HCT116 (cell line): ENCODE data around the gene SLC10A2.

Source experiments
- CTCF ChIP-seq, 3 experiments: fragments of 200-600 bp in 1 of 3; sonication (generic) in 1 of 3; IDR thresholded peaks in 2 of 3; conservative IDR thresholded peaks in 1 of 3; 2 replicates each; pipeline ENCODE4 v1.5.1; 2012 to 2017; ENCODE audit warnings: low read depth in 2 of 3, low read length in 2 of 3, antibody characterized with exemption in 1 of 3, borderline replicate concordance in 1 of 3, control low read depth in 1 of 3, mild to moderate bottlenecking in 1 of 3, mixed read lengths in 1 of 3, mixed run types in 1 of 3, moderate library complexity in 1 of 3; ENCODE audit not compliant: insufficient read depth in 1 of 3
- EGR1 ChIP-seq: IDR thresholded peaks from 2 replicates; pipeline ENCODE4 v1.6.1; 2012; ENCODE audit warnings: low read depth
- EZH2 ChIP-seq: fragments of 200-600 bp; sonication (generic); IDR thresholded peaks from 2 replicates; pipeline ENCODE4 v1.6.1; 2017; ENCODE audit warnings: antibody characterized with exemption, mixed run types
- POLR2A ChIP-seq: IDR thresholded peaks from 2 replicates; pipeline ENCODE4 v1.7.0; 2011; ENCODE audit warnings: borderline replicate concordance; ENCODE audit not compliant: insufficient read depth, insufficient read length; ENCODE audit errors: extremely low read depth
- POLR2AphosphoS5 ChIP-seq: IDR thresholded peaks from 2 replicates; pipeline ENCODE4 v1.6.1; 2011; ENCODE audit warnings: mild to moderate bottlenecking, low read depth, low read length, moderate library complexity
- RAD21 ChIP-seq: IDR thresholded peaks from 2 replicates; pipeline ENCODE4 v1.6.1; 2012; ENCODE audit warnings: low read depth, mild to moderate bottlenecking
- SIN3A ChIP-seq: IDR thresholded peaks from 2 replicates; pipeline ENCODE4 v1.6.1; 2012; ENCODE audit warnings: low read depth
- SP1 ChIP-seq: IDR thresholded peaks from 2 replicates; pipeline ENCODE4 v1.6.1; 2012; ENCODE audit warnings: low read depth
- SRF ChIP-seq: IDR thresholded peaks from 2 replicates; pipeline ENCODE4 v1.6.1; 2012; ENCODE audit warnings: low read depth
- ZBTB33 ChIP-seq: IDR thresholded peaks from 2 replicates; pipeline ENCODE4 v1.6.1; 2011; ENCODE audit warnings: mild to moderate bottlenecking, low read length, moderate library complexity; ENCODE audit not compliant: insufficient replicate concordance; ENCODE audit errors: extremely low read depth

GRCh38 chr13:103097366-103097928 lies 31.2 kb upstream of the SLC10A2 start:
- TF ChIP-seq CTCF (IDR thresholded peaks at IDR 0.05 in 2 of 3, conservative IDR thresholded peaks at IDR 0.05 in 1 of 3; ENCODE audit: borderline replicate concordance in 1 of 3, insufficient read depth in 1 of 3, low read depth in 2 of 3, low read length in 2 of 3) (no peak), EZH2 (no peak), POLR2AphosphoS5 (no peak), RAD21 (no peak), EGR1 (no peak), SP1 (no peak), ZBTB33 (no peak), SRF (no peak), POLR2A (no peak), SIN3A (no peak)
